ENCODE data around the gene CACNG5.
"Not testable (repeated sequence)": the region's sequence is repeated elsewhere in the genome, so short reads cannot be mapped to it uniquely, and the experiment has no call there.

The CACNG5 gene

DNA sequence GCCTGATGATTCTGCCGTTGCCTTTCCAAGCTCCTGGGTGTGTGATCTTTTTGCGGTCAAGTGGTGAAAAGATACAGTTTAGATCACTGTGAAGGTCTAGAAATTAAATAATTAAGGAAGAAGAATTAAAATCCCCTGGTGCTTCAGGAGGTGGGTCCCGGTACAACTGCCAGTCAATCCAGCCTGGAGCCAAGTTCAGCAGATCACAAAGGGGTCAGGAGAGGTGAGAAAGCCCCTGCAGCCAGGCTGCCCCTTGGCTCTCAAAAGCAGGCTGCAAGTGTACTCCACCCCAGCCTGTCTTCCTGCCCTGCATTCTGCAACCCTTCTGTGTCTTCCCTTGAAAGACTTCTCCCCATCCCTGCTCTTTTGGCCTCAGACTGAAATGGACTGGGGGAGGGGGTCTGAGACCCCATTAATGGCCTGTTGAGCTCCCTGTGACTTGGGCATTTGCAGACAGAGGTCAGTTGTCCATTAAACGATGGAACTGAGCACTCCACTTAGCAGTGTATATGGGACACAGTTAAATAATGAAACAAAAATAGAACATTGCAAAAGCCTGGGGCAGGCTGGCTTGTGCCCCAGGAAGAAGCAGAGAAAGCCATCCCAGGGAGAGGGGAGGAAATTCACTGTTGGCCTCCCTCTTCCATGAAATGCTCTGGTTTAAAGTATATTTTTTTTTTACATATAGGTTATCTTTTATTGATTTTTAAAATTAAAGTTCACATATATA is 15.1 kb downstream of the CACNG5 start:
- no peak for DNase-seq (ENCODE audit: low spot score)

DNA sequence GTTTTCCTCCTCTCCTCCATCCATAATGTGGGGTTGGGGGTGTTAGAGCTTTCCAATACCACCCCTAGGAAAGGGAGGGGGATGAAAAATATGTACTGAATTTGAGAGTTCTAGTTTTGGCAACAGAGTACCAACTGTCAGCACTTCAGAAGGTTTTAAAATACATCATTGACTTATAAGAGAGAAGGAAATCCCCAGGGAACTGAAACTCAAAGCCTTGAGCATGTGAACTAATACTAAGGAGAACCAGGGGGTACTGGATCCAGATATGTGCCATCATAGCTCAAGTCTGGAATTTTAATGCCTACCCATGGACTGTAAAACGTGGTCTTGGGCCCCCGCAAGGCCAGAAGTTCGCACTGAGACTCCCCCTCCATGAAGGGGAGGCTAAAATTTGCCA is 15.8 kb downstream of the CACNG5 start:
- DNase-seq (ENCODE audit: low spot score), result no peak

DNA sequence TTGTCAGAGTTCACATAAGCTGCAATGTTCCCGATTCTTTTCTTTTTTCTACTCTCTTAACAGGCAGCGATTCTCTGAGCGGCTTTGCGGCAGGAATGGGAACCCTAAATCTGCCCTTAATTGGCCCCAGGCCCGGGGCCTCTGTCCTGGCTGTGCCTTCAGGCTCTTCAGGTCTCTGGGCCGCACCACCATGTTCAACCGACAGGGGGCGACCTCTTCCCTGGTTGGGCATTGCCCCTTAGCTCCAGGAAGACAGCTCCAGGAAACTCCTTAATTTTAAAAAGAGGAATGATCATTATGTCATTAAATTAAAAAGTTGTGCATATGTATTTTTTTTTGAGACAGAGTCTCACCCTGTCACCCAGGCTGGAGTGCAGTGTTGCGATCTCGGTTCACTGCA is 20.3 kb downstream of the CACNG5 start:
- no peak for DNase-seq (ENCODE audit: low spot score)

DNA sequence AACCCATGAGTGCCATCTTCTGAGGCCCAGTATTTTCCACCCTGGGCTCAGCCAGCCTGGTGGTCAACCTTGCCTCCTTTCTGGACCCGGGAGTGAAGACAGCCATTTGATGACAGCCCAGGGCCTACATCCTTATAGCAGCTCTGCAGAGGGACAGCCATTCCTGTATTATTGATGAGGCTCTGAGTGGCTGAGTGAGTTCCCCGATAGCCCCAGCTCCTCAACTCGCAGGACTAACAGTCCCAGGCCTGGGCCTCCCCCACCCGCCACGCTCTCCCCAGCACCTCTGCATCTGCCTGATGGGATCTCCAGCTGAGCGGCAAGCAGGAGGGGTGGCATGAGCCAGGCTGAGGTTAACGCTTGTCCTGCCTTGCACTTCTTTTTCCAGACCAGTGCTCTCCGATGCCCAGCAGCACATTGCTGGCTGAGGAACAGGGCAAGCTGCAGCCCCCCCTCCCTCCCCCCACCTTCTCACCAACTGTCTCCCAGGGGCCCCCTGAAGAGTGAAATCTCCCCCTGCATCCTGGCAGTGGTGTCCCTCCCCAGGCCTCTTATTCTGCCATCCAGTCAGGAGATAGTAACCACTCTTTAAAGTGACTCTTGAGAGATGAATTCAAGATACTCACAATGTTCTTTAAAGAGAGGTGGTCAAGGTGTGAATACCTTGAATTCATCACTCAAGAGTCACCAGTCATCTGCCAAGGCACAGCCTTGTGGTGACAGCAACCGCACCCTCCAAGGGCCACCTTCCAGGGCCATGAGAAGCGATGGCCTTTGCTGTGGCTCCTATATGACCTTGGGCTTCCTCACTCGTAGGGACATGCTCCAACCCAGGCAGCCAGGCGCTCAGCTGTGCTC is 23.5 kb downstream of the CACNG5 start:
- no peak for DNase-seq (ENCODE audit: low spot score)

DNA sequence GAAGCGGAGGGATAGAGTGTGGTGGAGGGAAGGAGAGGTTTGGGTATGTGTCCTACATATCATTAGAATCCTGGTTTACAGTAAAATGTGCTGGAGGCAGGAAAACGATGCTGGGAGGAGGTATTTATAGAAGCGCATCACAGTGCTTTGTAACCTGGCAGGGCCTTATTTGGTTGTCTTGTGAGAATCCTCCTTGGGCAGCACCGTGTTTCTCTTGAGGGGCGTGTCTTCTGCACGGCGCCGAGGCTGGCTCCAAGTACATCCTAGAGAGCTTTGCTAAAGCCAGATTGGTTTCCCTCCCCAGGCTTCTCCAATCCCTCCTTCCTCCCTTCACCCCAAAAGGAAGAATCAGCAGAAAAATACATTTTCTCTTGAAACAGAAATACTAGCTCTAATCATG is 24.4 kb downstream of the CACNG5 start:
- no peak for DNase-seq (ENCODE audit: low spot score)

DNA sequence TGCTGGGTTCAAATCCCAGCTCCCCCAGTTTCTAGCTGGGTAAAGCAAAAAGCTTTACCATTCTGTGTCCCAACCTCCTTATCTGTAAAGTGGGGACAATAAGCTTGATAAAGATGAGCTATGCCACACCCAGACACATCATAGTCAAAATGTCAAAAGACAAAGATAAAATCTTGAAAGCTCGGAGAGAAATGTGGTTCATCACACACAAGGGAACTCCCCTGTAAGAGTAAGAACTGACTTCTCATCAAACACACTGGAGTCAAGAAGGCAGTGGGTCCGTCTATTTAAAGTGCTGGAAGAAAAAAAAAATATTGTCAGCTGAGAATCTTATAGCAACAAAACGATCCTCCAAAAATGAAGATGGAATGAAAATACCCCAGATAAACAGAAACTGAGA is 25.3 kb downstream of the CACNG5 start:
- DNase-seq (ENCODE audit: low spot score), result no peak

DNA sequence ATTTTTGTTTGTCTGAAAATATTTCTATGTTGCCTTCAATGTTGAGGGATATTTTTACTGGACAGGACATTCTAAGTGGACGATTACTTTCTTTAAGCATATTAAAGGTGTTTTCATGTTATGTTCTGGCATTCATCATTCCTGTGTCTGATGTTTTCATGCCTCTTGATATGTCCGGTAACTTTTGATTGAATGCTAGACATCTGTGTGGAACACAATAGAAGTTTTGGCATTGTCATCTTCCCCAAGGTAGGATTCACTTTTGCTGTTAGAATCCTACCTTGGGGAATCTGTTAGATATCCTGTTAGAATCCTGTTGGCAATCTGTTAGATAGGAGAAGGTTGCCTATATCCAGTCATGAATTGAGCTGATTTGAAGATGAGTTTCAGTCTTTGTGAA is 28.9 kb downstream of the CACNG5 start:
- DNase-seq (ENCODE audit: low spot score), result no peak

DNA sequence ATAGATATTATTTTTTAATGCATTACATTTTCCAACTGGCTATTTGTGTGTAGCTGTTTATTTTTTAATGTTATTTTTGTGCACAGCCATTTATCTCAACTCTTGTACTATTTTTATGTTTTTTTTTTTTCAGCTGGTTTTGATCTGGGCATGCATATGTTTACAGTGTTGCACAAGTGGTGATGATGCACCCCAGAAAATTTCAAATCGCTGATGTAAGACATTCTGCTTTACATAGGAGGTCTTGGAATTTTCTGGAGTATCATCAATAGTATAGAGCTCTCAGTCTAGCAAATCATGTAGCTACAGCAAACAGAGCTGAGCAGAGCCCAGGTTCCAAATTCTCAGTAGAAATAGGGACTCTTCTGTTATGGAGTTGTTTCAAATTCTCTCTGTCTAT is 30.2 kb downstream of the CACNG5 start:
- DNase-seq (ENCODE audit: low spot score), result no peak

DNA sequence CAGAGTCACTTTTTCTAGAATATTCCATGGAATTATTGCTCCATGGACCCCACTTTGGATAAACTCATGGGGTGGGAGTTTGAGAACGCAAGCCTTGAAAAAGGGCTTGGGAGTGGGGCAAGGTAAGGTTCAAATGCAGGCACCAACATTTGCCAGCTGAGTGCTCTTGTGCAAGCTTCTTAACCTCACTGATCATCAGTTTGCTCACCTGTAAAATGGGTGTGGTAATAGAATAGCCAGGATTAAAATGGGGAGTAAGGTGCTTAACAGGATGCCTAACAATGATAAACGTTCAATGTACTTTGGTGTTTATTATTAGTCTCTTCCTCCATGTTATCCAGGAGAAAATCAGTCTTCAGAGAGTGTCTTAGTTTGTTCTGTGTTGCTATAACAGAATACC is 39.0 kb downstream of the CACNG5 start:
- DNase-seq (ENCODE audit: low spot score), result no peak

DNA sequence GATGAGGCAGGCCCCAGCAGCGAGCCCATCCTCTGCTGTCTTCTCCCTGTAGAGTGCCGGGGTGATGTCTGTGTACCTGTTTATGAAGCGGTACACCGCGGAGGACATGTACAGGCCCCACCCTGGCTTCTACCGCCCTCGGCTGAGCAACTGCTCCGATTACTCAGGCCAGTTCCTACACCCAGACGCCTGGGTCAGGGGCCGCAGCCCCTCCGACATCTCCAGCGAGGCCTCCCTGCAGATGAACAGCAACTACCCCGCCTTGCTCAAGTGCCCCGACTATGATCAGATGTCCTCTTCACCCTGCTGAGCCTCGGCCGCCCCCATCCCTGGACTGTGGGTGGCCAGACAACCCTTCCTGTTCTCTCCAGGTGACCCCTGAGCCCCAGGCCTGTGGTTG is 50.0 kb downstream of the CACNG5 start:
- DNase-seq (ENCODE audit: low spot score), result no peak

DNA sequence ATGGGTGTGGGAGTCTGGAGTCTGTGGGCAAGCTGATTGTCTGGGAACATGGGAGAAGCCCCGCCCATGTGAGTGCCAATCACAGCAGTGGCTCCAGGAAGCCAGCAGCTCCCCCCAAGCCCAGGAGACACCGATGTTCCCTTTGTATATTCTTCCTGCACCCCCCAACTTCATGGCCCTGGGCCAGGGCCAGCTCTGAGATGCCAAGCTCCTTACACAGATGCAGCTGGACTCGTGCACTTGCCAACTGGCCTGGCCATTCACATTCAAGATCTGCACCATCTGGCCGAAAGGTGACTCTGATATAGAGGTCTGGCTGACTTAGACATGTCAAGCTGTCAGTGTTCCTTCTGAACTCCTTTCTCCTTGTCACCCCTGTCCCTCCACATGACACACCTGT is 50.5 kb downstream of the CACNG5 start:
- no peak for DNase-seq (ENCODE audit: low spot score)

DNA sequence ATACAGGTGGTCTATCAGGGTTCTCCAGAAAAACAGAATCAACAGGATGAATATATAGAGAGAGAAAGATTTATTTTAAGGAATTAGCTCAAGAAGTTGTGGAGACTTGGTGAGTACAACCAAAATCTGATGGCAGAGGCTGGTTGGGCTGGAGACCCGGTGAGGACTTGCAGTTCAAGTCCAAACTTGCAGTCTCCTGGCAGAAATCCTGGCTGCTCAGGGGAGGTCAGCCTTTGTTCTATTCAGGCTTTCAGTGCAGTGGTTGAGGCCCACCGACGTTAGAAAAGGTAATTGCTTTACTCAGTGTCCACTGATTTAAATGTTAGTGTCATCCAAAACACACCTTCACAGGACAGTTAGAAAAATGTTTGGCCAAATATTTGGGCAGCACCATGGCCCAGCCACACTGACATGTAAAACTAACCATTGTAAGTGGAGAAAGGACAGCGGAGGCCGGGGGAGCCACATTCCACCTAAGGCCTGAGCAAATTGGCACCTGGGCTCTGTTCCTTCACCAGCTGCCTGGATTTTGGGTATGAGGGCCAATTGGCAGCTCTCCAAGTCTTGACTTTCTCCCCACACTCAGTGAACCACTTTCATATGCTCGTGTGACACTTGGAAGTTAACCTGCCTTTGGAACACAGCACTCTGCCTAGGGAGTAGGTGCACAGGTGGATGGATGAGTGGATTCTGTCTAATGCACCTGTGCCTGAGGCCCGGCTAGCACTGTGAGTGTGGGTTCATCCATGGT is 54.7 kb downstream of the CACNG5 start:
- no peak for DNase-seq (ENCODE audit: low spot score)

DNA sequence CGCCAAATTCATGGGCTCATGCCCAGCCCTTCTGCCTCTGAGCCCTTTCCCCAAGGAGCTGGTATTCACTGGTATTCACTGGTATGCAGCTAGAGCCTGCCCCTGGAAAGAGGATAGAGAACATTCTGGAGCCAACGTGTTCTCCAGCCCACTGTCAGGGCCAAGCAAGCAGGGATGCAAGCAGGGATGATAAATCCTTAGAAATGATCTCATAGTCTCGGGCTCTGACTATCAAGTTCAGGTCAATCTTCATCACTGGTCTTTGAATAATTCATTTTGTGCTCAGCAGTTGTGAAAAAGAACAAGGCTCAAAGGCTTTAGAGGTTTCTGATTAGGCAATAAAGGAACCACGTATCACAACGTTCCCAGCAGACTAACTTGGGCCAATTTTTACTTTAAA is 57.3 kb downstream of the CACNG5 start:
- no peak for DNase-seq (ENCODE audit: low spot score)

DNA sequence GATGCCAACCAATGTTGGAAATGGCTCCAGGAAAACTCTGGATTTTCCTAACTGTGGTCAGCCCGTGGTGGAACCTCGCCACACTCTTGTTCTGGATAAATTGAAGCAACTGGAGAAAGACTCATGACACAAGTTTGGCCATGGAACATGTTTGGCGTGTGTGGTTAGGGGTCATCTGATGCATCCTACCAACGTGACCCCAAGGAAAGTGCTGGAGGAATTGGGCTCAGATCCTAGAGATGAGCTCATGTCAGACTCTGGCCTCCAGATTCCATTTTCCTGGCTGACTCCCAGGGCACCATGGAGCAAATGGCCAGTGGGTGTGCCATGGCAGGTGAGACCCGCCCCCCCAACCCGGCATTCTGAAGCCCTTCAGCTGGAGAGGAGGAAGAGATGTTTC is 58.5 kb downstream of the CACNG5 start:
- DNase-seq (ENCODE audit: low spot score), result no peak

DNA sequence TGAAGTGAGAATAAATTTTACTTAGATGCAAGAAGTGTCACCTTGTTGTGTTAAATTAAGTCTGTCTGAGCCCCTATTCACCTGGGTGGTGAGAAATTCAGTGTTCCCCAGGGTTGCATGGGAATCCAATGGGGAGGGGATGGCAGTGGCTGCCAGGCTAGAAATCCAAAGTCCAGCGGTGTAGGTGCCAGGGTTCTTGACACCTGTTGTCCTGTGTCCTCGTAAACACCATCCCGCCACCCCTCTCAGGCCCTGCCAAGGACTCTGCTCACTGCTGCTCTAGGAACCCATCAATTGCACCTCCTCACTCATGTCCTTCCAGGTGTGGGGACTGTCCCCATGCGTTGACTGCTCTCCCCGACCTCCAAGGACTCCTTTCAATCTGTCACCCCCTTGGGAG is 58.9 kb downstream of the CACNG5 start:
- no peak for DNase-seq (ENCODE audit: low spot score)

DNA sequence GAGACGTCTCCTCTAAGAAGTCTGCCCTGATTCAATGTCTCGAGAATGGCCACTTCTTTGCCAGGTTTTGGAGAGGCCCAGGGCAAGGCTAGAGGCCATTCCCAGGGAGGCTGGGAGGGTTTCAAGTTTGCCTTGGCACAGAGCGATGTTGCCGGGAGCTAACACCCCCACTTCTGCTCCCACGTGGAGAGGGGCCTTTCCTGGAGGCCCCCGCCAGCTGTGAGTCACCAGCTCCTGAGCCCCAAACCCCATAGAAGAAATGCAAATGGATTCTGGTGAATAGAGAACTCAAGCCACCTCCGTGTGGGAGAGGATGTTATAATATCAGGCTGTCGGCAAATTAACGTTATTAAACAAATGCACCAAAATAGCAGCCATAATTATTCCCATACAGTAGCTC is 62.2 kb downstream of the CACNG5 start:
- DNase-seq (ENCODE audit: low spot score), result no peak

DNA sequence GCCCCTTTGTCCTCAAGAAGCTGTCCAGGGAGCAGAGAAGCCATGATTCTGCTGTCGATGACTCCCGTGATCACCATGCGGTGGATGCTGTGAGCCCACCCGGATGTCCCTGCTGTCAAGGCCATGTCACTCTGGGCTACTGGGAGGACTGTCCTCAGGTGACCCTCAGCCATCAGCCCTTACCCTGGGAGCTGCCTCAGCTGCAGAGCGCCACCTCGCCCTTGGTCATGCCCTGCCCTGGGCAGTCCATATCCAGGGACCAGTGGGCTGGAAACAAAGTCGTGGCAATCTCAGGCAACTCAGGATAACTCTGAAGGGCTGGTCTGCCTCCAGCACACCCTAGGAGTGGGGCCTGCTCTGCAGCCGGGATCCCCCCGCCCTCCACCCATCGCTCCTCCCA is 63.6 kb downstream of the CACNG5 start:
- DNase-seq (ENCODE audit: low spot score), result no peak

DNA sequence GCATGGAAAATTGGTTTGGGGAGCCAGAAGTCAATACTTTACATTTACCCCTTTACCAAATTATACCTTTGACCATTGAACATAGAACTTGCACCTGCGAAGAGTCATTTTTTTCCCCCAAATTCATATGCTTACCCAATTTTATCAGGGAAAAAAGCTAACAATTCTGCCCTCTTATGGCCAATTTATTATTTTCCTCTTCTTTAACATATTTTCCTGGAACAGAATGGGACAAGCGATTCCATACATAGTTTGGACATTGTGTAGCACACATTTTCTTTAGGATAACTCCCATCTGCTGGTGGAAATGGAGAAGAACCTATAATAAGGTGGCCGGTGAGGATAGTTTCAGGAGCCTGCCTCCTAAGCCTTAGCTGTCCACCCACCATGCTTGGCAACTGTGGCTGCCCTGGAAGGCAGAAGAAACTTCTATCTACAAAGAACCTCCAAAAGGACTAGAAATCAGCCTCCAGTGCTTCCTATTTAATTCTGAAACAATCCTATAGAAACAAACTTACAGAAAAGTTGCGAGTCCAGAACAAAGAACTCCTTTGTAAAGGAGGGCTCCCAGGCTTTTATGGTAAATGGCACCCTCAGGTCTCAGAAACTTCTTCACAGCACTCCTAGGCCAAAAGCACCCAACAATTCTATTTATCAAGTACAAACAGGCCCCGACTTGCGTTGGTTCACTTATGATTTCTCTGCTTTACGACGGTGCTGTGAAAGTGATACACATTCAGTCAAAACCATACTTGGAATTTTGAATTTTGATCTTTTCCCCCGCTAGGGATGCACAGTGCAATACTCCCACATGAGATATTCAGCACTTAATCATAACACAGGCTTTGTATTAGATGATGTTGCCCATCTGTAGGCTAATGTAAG is 65.5 kb downstream of the CACNG5 start:
- DNase-seq (ENCODE audit: low spot score), result no peak

DNA sequence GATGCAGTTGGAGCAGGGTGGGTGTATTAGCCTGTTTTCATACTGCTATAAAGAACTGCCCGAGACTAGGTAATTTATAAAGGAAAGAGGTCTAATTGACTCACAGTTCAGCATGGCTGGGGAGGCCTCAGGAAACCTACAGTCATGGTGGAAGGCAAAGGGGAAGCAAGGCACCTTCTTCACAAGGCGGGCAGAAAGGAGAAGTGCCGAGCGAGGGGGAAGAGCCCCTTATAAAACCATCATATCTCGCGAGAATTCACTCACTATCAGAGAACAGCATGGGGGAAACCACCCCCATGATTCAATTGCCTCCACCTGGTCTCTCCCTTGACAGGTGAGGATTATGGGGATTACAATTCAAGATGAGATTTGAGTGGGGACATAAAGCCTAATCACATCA is 68.4 kb downstream of the CACNG5 start:
- not testable (repeated sequence) for DNase-seq (ENCODE audit: low spot score)

DNA sequence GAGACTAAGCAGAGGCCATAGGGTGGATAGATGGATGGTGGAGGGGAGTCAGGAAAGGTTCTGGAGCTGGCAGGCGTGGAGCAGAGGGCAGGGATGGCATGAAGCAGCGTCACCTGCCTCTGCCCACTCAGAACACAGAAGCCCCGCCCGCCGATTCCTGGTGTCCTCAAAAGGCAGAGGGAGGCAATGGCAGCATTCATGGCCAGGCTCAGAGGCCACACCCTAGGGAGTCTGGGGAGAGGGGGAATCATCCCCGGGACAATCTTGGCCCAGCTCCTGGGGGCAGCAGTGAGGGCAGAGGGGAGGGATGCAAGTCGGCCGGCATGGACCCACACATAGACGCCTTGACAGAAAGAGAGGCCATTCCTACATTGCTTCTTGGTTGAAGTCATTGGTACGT is 68.9 kb downstream of the CACNG5 start:
- DNase-seq (ENCODE audit: low spot score), result no peak

DNA sequence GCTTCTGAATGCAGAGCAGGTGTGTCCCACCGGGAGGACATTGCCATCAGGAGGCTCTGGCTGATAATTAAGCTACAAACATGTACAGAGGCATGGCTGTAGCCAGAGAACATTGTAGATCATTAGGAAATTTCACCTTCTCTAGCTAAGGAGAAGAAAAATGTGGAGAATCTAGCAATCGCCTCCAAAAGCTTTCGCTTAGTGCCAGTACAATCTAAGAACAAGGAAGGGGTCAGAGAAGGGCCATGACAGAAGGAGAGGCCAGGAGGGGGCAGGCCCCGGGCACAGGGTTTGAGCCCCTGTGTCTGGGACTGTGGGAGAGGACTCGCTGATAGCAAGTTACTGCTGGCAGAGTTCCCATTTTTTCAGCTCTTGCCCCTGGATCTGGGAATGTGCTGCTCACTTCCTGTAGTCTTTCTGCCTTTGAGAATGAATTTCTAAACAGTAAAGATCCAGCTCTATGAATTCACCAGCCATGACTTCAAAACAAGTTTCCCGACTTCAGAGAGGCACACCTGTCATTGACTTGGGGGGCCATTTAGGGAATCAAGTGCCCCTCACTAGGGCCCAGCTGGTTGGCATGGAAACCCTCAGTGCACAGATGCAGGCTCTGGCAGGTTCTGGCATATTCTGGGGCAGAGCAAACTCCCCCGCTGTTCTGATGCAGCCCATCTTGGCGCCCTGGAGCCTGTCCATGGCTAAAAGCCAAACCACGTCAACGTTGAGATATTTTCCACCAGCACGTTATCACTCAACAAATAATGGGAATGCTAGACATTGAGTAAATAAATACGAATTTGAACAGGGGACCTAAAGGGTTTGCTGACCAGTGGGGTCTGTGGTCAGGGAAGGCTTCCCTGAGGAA is 70.1 kb downstream of the CACNG5 start:
- DNase-seq (ENCODE audit: low spot score), result no peak
